HUES64 (cell line): ENCODE measurements around the gene CCDC51. TPM values are rescaled to one million over a fixed set of nuclear protein-coding genes. Genes with fewer than 3 reads are reported as not detected.
"Not testable (repeated sequence)": the region's sequence is repeated elsewhere in the genome, so short reads cannot be mapped to it uniquely, and the experiment has no call there.

Experiments used
- H3K27ac ChIP-seq: 2 replicates; pipeline ENCODE4 v1.7.0; 2013; ENCODE audit warnings: low read depth, low read length, inconsistent platforms
- H3K27me3 ChIP-seq: 2 replicates; pipeline ENCODE4 v1.6.1; 2013; ENCODE audit warnings: mild to moderate bottlenecking, low read length; ENCODE audit not compliant: insufficient read depth
- H3K36me3 ChIP-seq: 2 replicates; pipeline ENCODE4 v1.6.1; 2013; ENCODE audit warnings: mild to moderate bottlenecking, low read length; ENCODE audit not compliant: insufficient read depth
- H3K4me1 ChIP-seq: 2 replicates; pipeline ENCODE4 v1.6.1; 2013; ENCODE audit warnings: mild to moderate bottlenecking, low read length, moderate library complexity; ENCODE audit not compliant: insufficient read depth
- H3K4me3 ChIP-seq: 2 replicates; pipeline ENCODE4 v1.5.1; 2013; ENCODE audit warnings: mild to moderate bottlenecking, low read length, moderate library complexity
- H3K9ac ChIP-seq: 2 replicates; pipeline ENCODE4 v1.6.1; 2013; ENCODE audit warnings: mild to moderate bottlenecking, low read depth, low read length
- H3K9me3 ChIP-seq: 2 replicates; pipeline ENCODE4 v1.6.1; 2013; ENCODE audit warnings: low read depth, low read length; ENCODE audit not compliant: insufficient read depth
- WGBS: fragments of 150-250, 120-280 bp; methylation state at CpG from one replicate; pipeline ENCODE4 v1.1.7; 2013; ENCODE audit warnings: missing lambda C conversion rate; 5-methylcytosine and 5-hydroxymethylcytosine counted together
- polyA plus RNA-seq, 2 experiments: library from polyadenylated mRNA; stranded (reverse); fragments of 50-300 nt; gene quantifications; one replicate each; pipeline ENCODE4 v1.2.3, GENCODE V29; 2013

Gene CCDC51
- polyA plus RNA-seq (2013, experiment 1 of 2): 19.0 TPM
- 17.8 TPM for polyA plus RNA-seq (2013, experiment 2 of 2)

DNA sequence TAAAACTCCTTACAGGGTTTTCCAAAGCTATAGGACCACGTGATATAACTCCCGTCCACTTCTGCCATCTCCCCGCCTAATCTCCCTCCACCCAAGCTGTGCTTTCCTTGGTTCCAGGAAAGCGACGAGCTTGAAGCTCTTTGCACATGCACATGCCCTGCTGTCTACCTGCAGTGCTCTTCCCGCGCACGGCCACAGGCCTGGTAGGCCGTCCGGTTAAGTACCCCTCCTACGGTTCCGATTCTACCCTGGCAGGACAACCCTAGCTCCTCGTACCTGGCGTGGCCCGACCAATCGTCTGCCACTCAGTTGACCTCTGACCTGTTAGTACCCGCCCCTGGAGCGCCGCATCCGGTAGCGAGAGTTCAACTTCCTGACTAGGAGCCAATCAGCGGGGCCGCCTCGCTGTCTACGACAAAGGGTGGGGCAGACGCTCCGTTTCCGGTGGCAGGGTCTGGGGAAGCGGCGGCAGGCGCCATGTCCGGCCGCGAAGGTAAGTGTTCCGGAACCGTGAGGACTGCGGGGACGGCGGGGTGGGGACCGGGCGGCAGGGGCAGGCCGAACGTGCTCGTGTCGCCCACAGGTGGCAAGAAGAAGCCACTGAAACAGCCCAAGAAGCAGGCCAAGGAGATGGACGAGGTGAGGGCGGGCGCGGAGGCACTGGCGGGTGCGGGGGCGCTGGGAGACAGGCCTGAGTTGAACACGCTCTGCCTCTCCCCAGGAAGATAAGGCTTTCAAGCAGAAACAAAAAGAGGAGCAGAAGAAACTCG lies at the start of gene CCDC51, which contains the start of gene TMA7:
TSS of gene CCDC51 (minus strand) at position 300 of the 770 bp plus-strand sequence. CDS start 4,991 bp downstream, outside the sequence.
TSS of gene TMA7 (plus strand) at position 438 of the 770 bp plus-strand sequence. CDS start at position 478, 40 bp downstream.
- peak within 1 kb of the TSS; percentile 77 for H3K27ac ChIP-seq
- H3K9ac ChIP-seq: peak within 1 kb of the TSS; percentile 84
- H3K9me3 ChIP-seq: no peaks in the 10 kb centered on the region
- no peaks in the 10 kb centered on the region for H3K27me3 ChIP-seq
- 0 out of 2 replicates have a peak, but pooled peaks cover 2% of the 10 kb centered on the region for H3K4me1 ChIP-seq
- under 1% methylated on average over 54 of the region's 54 CpGs for WGBS
- peaks cover 31% of the 10 kb centered on the region for H3K36me3 ChIP-seq
- H3K4me3 ChIP-seq: peak within 1 kb of the TSS; percentile 90

GRCh38 chr3:48486952-48487351 lies 47.0 kb upstream of the CCDC51 start:
- no peak overlapping the region for H3K9ac ChIP-seq
- no peaks in the 10 kb centered on the region for H3K4me1 ChIP-seq
- 99% methylated on average over 5 of the region's 5 CpGs for WGBS
- no peaks in the 10 kb centered on the region for H3K27me3 ChIP-seq
- H3K9me3 ChIP-seq: no peaks in the 10 kb centered on the region
- no peak overlapping the region for H3K4me3 ChIP-seq
- H3K36me3 ChIP-seq: peaks cover 6% of the 10 kb centered on the region
- no peak overlapping the region for H3K27ac ChIP-seq

DNA sequence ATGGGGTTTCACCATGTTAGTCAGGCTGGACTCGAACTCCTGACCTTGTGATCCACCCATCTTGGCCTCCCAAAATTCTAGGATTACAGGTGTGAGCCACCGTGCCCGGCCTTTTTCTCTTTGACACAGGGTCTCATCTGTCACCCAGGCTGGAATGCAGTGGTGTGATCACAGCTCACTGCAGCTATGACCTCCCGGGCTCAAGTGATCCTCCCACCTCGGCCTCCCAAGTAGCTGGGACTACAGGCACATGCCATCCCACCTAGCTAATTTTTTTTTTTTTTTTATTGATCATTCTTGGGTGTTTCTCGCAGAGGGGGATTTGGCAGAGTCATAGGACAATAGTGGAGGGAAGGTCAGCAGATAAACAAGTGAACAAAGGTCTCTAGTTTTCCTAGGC lies 42.9 kb upstream of the CCDC51 start:
- not testable (repeated sequence) for H3K9ac ChIP-seq, H3K4me1 ChIP-seq, H3K27ac ChIP-seq, H3K4me3 ChIP-seq, H3K9me3 ChIP-seq, H3K36me3 ChIP-seq, H3K27me3 ChIP-seq
- 95% methylated on average over 6 of the region's 6 CpGs for WGBS

- H3K27me3 ChIP-seq, H3K9ac ChIP-seq, H3K36me3 ChIP-seq, H3K9me3 ChIP-seq, H3K4me1 ChIP-seq, H3K27ac ChIP-seq, H3K4me3 ChIP-seq: not testable (repeated sequence)
- WGBS: 95% methylated on average over 9 of the region's 11 CpGs
Observed at GRCh38 chr3:48480891-48481290, 41.0 kb upstream of the CCDC51 start.

- Histone ChIP-seq H3K4me3 (no peak overlapping the region), H3K9ac (no peak overlapping the region), H3K4me1 (peaks cover 12% of the 10 kb centered on the region), H3K27me3 (no peaks in the 10 kb centered on the region), H3K36me3 (0 out of 2 replicates have a peak, but pooled peaks cover 4% of the 10 kb centered on the region), H3K27ac (no peak overlapping the region), H3K9me3 (no peaks in the 10 kb centered on the region)
- WGBS: 89% methylated on average over 19 of the region's 19 CpGs
Observed at GRCh38 chr3:48478626-48479555, 39.0 kb upstream of the CCDC51 start.

- Histone ChIP-seq H3K36me3 (0 out of 2 replicates have a peak, but pooled peaks cover 4% of the 10 kb centered on the region), H3K9ac (no peak overlapping the region), H3K4me3 (no peak overlapping the region), H3K27me3 (no peaks in the 10 kb centered on the region), H3K4me1 (peaks cover 18% of the 10 kb centered on the region), H3K9me3 (no peaks in the 10 kb centered on the region), H3K27ac (peak overlapping the region; percentile 35; the same call in 1 of the 2 replicates)
- WGBS: 88% methylated on average over 9 of the region's 9 CpGs
Observed at GRCh38 chr3:48477959-48478520, 38.1 kb upstream of the CCDC51 start.

DNA sequence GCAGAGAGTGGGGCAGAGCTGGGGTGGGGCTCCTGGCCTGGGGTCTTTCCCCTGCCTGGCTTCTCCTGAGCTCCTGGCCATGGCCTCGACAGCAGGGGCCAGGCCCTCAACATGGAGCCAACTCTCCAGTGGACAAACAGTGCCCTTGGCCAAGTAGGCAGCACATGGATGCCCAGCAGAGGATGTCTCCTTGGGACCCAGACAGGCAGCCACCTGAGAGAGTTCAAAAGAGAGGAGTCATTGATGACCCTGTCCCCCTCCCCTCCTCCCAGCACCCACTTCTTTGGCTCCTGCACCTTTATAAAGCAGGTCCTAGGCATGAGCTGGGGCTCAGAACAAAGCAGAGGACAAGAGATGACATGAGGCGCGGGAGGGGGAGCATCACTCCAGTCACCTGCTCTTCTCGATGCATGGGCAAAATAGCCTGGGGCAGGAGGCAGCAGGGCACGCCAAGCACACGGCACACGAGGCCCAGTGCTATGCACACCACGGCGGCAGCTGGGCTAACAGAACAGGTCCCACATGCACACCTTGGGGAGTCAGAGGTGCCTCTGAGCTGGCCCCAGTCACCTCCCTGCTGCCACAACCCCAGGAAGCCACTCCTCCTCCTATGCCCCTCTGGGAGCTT lies 36.6 kb upstream of the CCDC51 start:
- Histone ChIP-seq H3K36me3 (0 out of 2 replicates have a peak, but pooled peaks cover 4% of the 10 kb centered on the region), H3K4me3 (no peak overlapping the region), H3K9me3 (no peaks in the 10 kb centered on the region), H3K27ac (no peak overlapping the region), H3K9ac (no peak overlapping the region), H3K27me3 (no peaks in the 10 kb centered on the region), H3K4me1 (peaks cover 18% of the 10 kb centered on the region)
- 90% methylated on average over 9 of the region's 9 CpGs for whole genome bisulfite sequencing

- Histone ChIP-seq H3K4me3 (peak overlapping the region; percentile 11; the same call in 1 of the 2 replicates), H3K9ac (peak overlapping the region; percentile 49), H3K36me3 (0 out of 2 replicates have a peak, but pooled peaks cover under 1% of the 10 kb centered on the region), H3K27me3 (no peaks in the 10 kb centered on the region), H3K27ac (peak overlapping the region; percentile 85), H3K9me3 (no peaks in the 10 kb centered on the region), H3K4me1 (peaks cover 18% of the 10 kb centered on the region)
- 58% methylated on average over 11 of the region's 11 CpGs for WGBS
Observed at GRCh38 chr3:48475188-48475587, 35.3 kb upstream of the CCDC51 start.

DNA sequence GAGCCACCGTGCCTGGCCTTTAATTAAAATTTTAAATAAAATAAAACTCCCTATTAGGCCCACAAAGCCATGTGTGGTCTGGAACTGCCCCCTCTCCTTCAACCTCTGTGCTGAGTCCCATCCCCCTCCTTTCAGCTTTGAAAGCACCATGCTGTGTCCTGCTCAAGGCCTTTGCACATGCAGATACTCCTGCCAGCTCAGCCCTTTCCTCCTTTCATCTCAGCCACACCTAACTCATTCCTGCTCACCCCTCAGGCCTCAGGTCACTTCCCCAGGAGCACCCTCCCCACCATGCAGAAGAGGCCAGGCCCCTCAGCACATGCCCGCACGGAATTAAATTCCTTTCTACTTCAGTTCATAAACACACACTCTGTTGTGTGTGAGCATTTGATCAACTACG lies 34.7 kb upstream of the CCDC51 start:
- H3K4me1 ChIP-seq: peaks cover 18% of the 10 kb centered on the region
- H3K27ac ChIP-seq: peak overlapping the region; percentile 85
- H3K9ac ChIP-seq: peak overlapping the region; percentile 49; the same call in 1 of the 2 replicates
- no peaks in the 10 kb centered on the region for H3K9me3 ChIP-seq
- H3K36me3 ChIP-seq: peaks cover 5% of the 10 kb centered on the region
- WGBS: 4% methylated on average over 4 of the region's 4 CpGs
- H3K27me3 ChIP-seq: no peaks in the 10 kb centered on the region
- H3K4me3 ChIP-seq: peak overlapping the region; percentile 11; the same call in 1 of the 2 replicates

GRCh38 chr3:48474031-48474430 lies 34.1 kb upstream of the CCDC51 start:
- H3K27me3 ChIP-seq, H3K4me3 ChIP-seq, H3K9me3 ChIP-seq, H3K9ac ChIP-seq: not testable (repeated sequence)
- WGBS: 62% methylated on average over 3 of the region's 4 CpGs
- Histone ChIP-seq H3K27ac (peak overlapping the region; percentile 88; the same call in 1 of the 2 replicates), H3K4me1 (peaks cover 18% of the 10 kb centered on the region), H3K36me3 (peaks cover 10% of the 10 kb centered on the region)
